HL-60 (cell line): ENCODE measurements around the gene SPART.

Source experiments
- CTCF ChIP-seq: IDR thresholded peaks from one replicate; pipeline ENCODE4 v1.5.1; 2011; ENCODE audit warnings: low read length, control low read depth, inconsistent platforms; ENCODE audit not compliant: insufficient read depth
- POLR2AphosphoS5 ChIP-seq: IDR thresholded peaks from 2 replicates; pipeline ENCODE4 v1.6.1; 2012; ENCODE audit warnings: low read depth
- SPI1 ChIP-seq: IDR thresholded peaks from 2 replicates; pipeline ENCODE4 v1.6.1; 2012; ENCODE audit warnings: low read depth, mild to moderate bottlenecking, borderline replicate concordance
- TF ChIP-seq, protein P1 (sequence below): IDR thresholded peaks from 2 replicates; pipeline ENCODE4 v1.6.1; 2012; ENCODE audit warnings: low read depth; ENCODE audit not compliant: insufficient replicate concordance

GRCh38 chr13:36344886-36345437, 1.2 kb downstream of the SPART start:
- TF ChIP-seq, protein P1, sequence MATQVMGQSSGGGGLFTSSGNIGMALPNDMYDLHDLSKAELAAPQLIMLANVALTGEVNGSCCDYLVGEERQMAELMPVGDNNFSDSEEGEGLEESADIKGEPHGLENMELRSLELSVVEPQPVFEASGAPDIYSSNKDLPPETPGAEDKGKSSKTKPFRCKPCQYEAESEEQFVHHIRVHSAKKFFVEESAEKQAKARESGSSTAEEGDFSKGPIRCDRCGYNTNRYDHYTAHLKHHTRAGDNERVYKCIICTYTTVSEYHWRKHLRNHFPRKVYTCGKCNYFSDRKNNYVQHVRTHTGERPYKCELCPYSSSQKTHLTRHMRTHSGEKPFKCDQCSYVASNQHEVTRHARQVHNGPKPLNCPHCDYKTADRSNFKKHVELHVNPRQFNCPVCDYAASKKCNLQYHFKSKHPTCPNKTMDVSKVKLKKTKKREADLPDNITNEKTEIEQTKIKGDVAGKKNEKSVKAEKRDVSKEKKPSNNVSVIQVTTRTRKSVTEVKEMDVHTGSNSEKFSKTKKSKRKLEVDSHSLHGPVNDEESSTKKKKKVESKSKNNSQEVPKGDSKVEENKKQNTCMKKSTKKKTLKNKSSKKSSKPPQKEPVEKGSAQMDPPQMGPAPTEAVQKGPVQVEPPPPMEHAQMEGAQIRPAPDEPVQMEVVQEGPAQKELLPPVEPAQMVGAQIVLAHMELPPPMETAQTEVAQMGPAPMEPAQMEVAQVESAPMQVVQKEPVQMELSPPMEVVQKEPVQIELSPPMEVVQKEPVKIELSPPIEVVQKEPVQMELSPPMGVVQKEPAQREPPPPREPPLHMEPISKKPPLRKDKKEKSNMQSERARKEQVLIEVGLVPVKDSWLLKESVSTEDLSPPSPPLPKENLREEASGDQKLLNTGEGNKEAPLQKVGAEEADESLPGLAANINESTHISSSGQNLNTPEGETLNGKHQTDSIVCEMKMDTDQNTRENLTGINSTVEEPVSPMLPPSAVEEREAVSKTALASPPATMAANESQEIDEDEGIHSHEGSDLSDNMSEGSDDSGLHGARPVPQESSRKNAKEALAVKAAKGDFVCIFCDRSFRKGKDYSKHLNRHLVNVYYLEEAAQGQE, result no peak
- no peak for TF ChIP-seq CTCF
- no peak for TF ChIP-seq POLR2AphosphoS5
- no peak for TF ChIP-seq SPI1
